ENCODE results near the gene NOL9.

NOL9 gene

DNA sequence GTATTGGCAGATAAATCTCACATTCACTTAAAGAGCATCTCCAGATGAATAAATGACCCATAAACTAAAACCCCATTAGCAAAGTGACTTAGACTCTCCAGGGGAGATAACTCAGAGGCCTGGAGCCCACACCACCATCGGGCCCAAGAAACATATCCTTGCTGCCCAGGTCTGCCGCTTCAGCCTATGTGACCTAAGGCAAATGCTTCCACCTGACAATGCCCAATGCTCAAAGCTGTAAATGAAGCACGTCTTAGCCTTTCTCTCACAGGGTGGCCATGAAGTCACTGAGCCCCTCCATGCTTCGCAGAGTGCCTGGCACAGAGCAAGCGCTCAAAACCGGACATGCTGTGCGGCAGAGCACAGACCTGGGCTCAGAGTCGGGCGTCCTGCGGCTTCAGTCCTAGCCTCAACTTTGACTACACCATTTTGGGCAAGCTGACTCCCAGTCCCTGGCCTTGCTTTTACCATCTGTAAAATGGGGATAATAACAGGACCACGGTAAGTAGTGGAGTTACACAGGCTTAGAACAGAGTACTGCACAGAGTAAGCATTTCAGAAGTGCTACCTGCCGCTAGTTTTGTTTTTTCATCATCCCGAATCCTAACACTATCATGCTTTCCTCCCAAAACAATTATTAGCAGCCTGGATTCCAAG lies 23.7 kb downstream of the NOL9 start:
- Histone ChIP-seq H3K9ac (ENCODE audit: low read depth, low read length) (no peak overlapping the region), H3K36me3 (ENCODE audit: insufficient read depth, low read length) (peaks cover 62% of the 10 kb centered on the region), H3K9me3 (replicated peaks; ENCODE audit: low read length) (no peaks in the 10 kb centered on the region), H3K27me3 (ENCODE audit: control insufficient read depth, insufficient read depth, low read length) (no peaks in the 10 kb centered on the region), H3K4me2 (ENCODE audit: low read length) (no peak overlapping the region), H3K4me3 (ENCODE audit: low read length) (no peak overlapping the region), H3K4me1 (ENCODE audit: control insufficient read depth, insufficient read depth, low read length) (no peaks in the 10 kb centered on the region)

DNA sequence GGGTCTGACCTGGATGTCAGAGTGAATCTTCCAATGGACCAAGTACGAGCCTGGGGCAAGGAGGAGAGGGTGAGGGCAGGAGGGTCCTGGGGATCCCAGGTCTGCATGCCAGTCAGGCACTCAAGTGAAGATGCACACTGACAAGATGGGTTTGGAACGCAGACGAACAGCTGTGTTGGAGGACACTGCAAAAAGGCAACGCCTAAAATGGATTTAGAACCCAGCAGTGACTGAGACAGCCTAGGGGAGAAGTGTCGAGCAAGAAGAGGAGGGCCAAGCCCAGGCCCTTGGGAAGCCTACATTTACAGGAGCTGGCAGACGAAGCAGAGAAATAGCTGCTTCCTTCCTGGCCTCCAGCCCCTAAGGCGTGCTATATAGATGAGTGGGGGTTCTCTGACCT lies 25.8 kb downstream of the NOL9 start:
- no peaks in the 10 kb centered on the region for H3K27me3 ChIP-seq (ENCODE audit: control insufficient read depth, insufficient read depth, low read length)
- peaks cover 66% of the 10 kb centered on the region for H3K36me3 ChIP-seq (ENCODE audit: insufficient read depth, low read length)
- H3K9ac ChIP-seq (ENCODE audit: low read depth, low read length), result no peak overlapping the region
- no peak overlapping the region for H3K4me2 ChIP-seq (ENCODE audit: low read length)
- H3K9me3 ChIP-seq (replicated peaks; ENCODE audit: low read length), result no peaks in the 10 kb centered on the region
- no peaks in the 10 kb centered on the region for H3K4me1 ChIP-seq (ENCODE audit: control insufficient read depth, insufficient read depth, low read length)
- no peak overlapping the region for H3K4me3 ChIP-seq (ENCODE audit: low read length)

DNA sequence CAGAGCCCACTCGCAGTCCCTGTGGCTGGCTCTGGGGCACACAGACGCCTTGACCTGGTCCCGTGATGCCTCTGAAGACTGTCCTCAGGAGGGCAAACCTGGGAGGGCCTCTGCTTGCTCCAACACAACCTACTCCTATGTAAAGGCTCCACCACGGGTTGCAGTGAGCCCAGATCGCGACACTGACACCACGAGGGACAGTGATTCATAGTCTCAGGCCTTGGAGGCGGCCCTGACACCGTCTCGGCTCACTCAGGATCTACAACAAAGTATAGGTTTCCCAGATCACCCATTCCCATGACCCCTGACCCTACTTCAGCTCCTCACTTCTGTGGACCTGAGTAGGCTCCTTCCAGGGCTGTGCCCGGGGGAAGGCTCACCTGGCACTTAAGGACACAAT lies 28.0 kb downstream of the NOL9 start:
- Histone ChIP-seq H3K36me3 (ENCODE audit: insufficient read depth, low read length) (peaks cover 47% of the 10 kb centered on the region), H3K27me3 (ENCODE audit: control insufficient read depth, insufficient read depth, low read length) (no peaks in the 10 kb centered on the region), H3K4me2 (ENCODE audit: low read length) (no peak overlapping the region), H3K4me3 (ENCODE audit: low read length) (no peak overlapping the region), H3K9me3 (replicated peaks; ENCODE audit: low read length) (no peaks in the 10 kb centered on the region), H3K4me1 (ENCODE audit: control insufficient read depth, insufficient read depth, low read length) (no peaks in the 10 kb centered on the region), H3K9ac (ENCODE audit: low read depth, low read length) (no peak overlapping the region)

DNA sequence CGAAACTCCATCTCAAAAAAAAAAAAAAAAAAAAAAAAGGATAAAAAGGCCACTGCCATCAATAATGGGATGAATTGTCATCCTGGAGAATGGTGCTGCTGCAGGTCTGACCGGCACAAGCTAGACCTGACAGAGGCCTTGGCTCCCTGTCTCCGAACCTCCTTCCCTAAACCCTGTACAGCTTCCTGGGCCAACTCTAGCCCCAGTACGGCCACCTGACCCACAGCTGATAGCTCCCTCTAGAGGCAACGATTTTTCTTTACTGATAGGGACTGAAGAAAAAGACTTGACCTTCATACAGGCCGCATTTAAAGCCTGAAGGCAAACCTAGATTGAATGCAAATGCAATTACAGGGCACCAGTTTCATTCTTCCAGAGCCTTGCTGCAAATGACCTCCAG lies 30.7 kb downstream of the NOL9 start:
- Histone ChIP-seq H3K36me3 (ENCODE audit: insufficient read depth, low read length) (peaks cover 32% of the 10 kb centered on the region), H3K9ac (ENCODE audit: low read depth, low read length) (no peak overlapping the region), H3K4me3 (ENCODE audit: low read length) (no peak overlapping the region), H3K4me1 (ENCODE audit: control insufficient read depth, insufficient read depth, low read length) (peaks cover 16% of the 10 kb centered on the region), H3K9me3 (replicated peaks; ENCODE audit: low read length) (no peaks in the 10 kb centered on the region), H3K27me3 (ENCODE audit: control insufficient read depth, insufficient read depth, low read length) (no peaks in the 10 kb centered on the region), H3K4me2 (ENCODE audit: low read length) (no peak overlapping the region)

DNA sequence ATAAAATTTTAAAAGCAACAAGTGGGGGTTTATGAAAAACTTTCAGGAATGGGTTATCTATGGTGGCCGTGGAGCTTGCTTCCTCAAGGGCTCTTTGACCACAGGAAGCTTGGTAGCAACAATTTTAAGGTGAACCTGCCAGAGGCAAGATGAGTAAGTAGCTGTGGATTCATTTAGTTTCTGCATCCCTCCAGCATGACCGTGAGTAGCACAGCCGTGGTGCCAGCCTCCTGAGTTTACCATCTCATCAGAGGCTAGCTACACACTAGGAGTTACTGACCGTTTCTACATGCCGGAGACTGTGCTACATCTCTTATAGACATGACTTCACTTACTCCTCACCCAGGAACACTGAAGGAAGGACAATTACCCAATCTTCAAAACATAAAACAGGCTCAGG lies 32.8 kb downstream of the NOL9 start:
- Histone ChIP-seq H3K9me3 (replicated peaks; ENCODE audit: low read length) (no peaks in the 10 kb centered on the region), H3K4me2 (ENCODE audit: low read length) (no peak overlapping the region), H3K27me3 (ENCODE audit: control insufficient read depth, insufficient read depth, low read length) (no peaks in the 10 kb centered on the region), H3K4me1 (ENCODE audit: control insufficient read depth, insufficient read depth, low read length) (peaks cover 22% of the 10 kb centered on the region), H3K36me3 (ENCODE audit: insufficient read depth, low read length) (peaks cover 20% of the 10 kb centered on the region), H3K4me3 (ENCODE audit: low read length) (no peak overlapping the region), H3K9ac (ENCODE audit: low read depth, low read length) (no peak overlapping the region)

DNA sequence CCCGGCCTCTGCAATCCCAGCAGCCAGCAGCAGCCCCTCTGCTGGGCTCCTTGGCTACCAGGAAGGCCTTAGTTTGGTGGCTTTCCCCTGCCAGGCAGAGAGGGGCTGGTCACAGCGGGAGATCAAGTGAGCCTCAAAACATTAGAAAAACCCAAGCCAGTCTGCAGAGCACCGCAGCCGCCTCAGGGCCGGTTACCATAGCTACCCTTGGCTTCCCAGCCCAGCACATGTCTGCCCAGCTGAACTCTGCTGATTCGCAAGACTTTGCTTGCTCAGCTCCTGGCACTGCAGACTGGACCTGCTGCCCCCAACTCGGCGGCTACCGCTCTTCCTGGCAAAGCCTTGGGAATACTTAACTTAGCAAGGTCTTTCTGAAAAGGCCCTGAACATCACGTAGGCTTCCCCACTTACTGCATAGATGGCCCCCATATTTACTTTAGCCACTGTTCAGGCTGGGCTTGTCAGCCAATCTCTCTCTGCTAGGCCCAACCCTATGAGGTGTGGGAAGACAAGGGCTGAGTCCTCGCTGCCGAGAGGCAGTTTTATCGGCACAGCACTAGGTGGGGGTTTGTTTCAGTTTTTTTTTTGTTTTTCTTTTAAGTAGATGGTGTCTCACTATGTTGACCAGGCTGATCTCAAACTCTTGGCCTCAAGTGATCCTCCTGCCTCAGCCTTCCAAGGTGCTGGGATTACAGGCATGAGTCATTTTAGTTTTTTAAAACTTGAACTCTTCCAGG lies 34.2 kb downstream of the NOL9 start:
- H3K4me1 ChIP-seq (ENCODE audit: control insufficient read depth, insufficient read depth, low read length), result peaks cover 28% of the 10 kb centered on the region
- H3K27me3 ChIP-seq (ENCODE audit: control insufficient read depth, insufficient read depth, low read length), result no peaks in the 10 kb centered on the region
- H3K4me2 ChIP-seq (ENCODE audit: low read length), result no peak overlapping the region
- no peaks in the 10 kb centered on the region for H3K9me3 ChIP-seq (replicated peaks; ENCODE audit: low read length)
- H3K4me3 ChIP-seq (ENCODE audit: low read length), result no peak overlapping the region
- peaks cover 6% of the 10 kb centered on the region for H3K36me3 ChIP-seq (ENCODE audit: insufficient read depth, low read length)
- no peak overlapping the region for H3K9ac ChIP-seq (ENCODE audit: low read depth, low read length)

DNA sequence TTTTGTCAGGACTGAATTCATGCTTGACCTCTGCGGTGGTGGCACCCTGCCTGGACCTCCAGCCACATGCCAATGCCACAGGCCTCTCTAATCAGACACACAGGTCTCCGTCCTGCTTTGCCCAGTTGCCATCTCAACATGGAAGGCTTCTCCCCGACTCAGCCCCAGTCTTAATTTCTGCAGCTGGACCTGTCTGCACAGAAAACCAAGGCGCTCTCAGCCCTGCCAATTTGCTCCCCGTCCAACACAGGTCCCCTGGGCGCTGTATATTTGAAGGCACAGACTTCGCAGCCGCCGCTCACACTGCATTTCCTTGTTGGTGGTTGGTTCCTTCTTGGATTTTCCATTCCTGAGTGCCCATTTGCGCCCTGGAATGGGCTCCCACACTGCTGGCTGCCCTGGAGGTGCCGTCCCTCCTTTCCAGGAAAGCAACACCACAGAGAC lies 34.8 kb downstream of the NOL9 start:
- peaks cover 28% of the 10 kb centered on the region for H3K4me1 ChIP-seq (ENCODE audit: control insufficient read depth, insufficient read depth, low read length)
- H3K36me3 ChIP-seq (ENCODE audit: insufficient read depth, low read length), result peaks cover 5% of the 10 kb centered on the region
- no peak overlapping the region for H3K9ac ChIP-seq (ENCODE audit: low read depth, low read length)
- H3K9me3 ChIP-seq (replicated peaks; ENCODE audit: low read length), result no peaks in the 10 kb centered on the region
- no peaks in the 10 kb centered on the region for H3K27me3 ChIP-seq (ENCODE audit: control insufficient read depth, insufficient read depth, low read length)
- no peak overlapping the region for H3K4me3 ChIP-seq (ENCODE audit: low read length)
- no peak overlapping the region for H3K4me2 ChIP-seq (ENCODE audit: low read length)

DNA sequence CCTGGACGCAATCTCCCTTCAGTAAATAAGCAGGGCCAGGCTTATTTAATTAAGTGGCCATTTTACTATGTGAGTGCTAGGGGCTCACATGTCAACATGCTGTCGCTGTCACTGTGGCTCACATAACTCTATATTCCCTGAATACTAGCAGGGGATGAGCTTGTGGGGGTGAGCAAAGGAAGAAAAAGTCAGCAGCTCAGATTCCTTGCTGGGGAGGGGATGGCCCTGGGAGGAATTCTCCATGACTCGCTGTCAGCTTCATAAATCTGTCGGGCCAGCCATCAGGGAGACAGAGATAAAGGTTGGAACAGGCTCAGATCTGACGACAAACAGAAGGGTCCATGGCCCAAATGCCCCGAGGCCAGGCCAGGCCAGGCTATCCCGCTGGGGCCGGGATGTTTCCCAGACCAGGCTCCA lies 36.9 kb downstream of the NOL9 start:
- H3K9me3 ChIP-seq (replicated peaks; ENCODE audit: low read length), result no peaks in the 10 kb centered on the region
- no peak overlapping the region for H3K4me2 ChIP-seq (ENCODE audit: low read length)
- H3K4me3 ChIP-seq (ENCODE audit: low read length), result no peak overlapping the region
- peaks cover 28% of the 10 kb centered on the region for H3K4me1 ChIP-seq (ENCODE audit: control insufficient read depth, insufficient read depth, low read length)
- H3K27me3 ChIP-seq (ENCODE audit: control insufficient read depth, insufficient read depth, low read length), result no peaks in the 10 kb centered on the region
- H3K36me3 ChIP-seq (ENCODE audit: insufficient read depth, low read length), result no peaks in the 10 kb centered on the region
- H3K9ac ChIP-seq (ENCODE audit: low read depth, low read length), result no peak overlapping the region

DNA sequence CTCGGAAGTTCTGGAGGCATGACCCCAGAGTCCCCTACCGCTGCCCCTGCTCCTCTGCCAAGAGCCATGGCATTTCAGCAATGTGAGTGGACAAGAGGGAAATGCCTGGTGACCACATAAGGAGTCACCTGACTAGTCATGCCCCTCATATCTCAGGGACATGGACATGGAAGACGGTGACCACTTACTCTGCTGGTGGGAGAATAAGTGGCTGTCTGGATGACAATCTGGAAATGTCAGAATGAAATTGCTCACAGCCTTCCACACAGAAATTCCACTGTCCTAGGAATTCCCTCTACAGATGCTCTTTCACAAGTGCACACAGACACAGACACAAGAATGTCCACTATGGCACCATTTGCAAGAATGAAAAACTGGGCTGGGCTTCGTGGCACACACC lies 38.5 kb downstream of the NOL9 start:
- no peak overlapping the region for H3K9ac ChIP-seq (ENCODE audit: low read depth, low read length)
- H3K4me2 ChIP-seq (ENCODE audit: low read length), result no peak overlapping the region
- H3K4me3 ChIP-seq (ENCODE audit: low read length), result no peak overlapping the region
- no peaks in the 10 kb centered on the region for H3K27me3 ChIP-seq (ENCODE audit: control insufficient read depth, insufficient read depth, low read length)
- no peaks in the 10 kb centered on the region for H3K36me3 ChIP-seq (ENCODE audit: insufficient read depth, low read length)
- H3K9me3 ChIP-seq (replicated peaks; ENCODE audit: low read length), result no peaks in the 10 kb centered on the region
- H3K4me1 ChIP-seq (ENCODE audit: control insufficient read depth, insufficient read depth, low read length), result peaks cover 31% of the 10 kb centered on the region

DNA sequence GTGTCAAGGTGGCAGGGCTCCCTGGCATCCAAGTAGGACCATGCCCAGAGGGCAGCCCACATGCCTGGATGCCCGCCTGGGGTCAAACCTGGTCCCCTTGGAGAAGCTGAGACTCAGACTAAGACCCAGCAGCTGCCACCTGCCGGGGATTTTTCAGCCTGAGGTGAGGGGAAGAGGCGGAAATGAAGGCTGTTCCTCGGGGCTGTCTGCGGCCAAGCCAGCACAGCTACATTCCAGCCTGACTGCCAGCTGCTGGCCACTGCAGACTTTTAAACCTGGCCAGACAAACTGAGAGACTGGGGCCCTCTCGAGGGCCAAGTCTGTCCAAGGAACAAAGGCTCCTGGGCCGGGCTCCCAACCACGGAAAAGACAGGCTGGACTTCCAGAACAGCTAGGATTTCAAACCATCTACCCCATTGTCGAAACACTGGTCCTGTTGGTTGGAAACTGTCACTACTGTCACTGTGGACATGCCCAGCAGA lies 41.0 kb downstream of the NOL9 start:
- Histone ChIP-seq H3K9ac (ENCODE audit: low read depth, low read length) (no peak overlapping the region), H3K27me3 (ENCODE audit: control insufficient read depth, insufficient read depth, low read length) (peaks cover 4% of the 10 kb centered on the region), H3K4me2 (ENCODE audit: low read length) (no peak overlapping the region), H3K9me3 (replicated peaks; ENCODE audit: low read length) (no peaks in the 10 kb centered on the region), H3K4me3 (ENCODE audit: low read length) (no peak overlapping the region), H3K36me3 (ENCODE audit: insufficient read depth, low read length) (no peaks in the 10 kb centered on the region), H3K4me1 (ENCODE audit: control insufficient read depth, insufficient read depth, low read length) (peaks cover 15% of the 10 kb centered on the region)

DNA sequence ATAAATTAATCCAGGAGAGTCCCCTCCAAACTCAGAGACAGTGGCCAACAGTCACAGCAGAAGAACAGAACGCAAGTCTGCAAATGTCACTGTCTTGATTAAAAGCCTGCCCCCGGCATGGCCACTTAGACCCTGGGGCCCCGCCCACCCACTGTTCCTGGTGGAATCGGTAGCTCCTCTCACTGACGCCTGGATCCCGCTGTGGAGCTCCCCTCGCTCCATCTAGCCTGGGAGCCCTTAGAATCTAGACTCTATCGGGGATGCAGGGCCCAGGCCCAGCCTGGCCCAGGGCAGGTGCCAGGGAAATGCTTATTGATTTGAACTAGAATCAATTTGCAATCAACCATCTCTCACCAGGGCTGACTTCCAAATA lies 41.4 kb downstream of the NOL9 start:
- Histone ChIP-seq H3K9ac (ENCODE audit: low read depth, low read length) (no peak overlapping the region), H3K27me3 (ENCODE audit: control insufficient read depth, insufficient read depth, low read length) (peaks cover 4% of the 10 kb centered on the region), H3K4me3 (ENCODE audit: low read length) (no peak overlapping the region), H3K36me3 (ENCODE audit: insufficient read depth, low read length) (no peaks in the 10 kb centered on the region), H3K9me3 (replicated peaks; ENCODE audit: low read length) (no peaks in the 10 kb centered on the region), H3K4me1 (ENCODE audit: control insufficient read depth, insufficient read depth, low read length) (peaks cover 15% of the 10 kb centered on the region), H3K4me2 (ENCODE audit: low read length) (no peak overlapping the region)

All from skeletal muscle satellite cell (primary cell).